Ishikawa (cell line): ENCODE measurements around the gene NDUFAF8.

ENCODE experiments used
- CEBPB ChIP-seq: IDR thresholded peaks from 2 replicates; pipeline ENCODE4 v1.6.1; 2012
- CREB1 ChIP-seq: IDR thresholded peaks from 2 replicates; pipeline ENCODE4 v1.6.1; 2012; ENCODE audit warnings: low read depth
- EGR1 ChIP-seq: IDR thresholded peaks from 2 replicates; pipeline ENCODE4 v1.6.1; 2012
- EP300 ChIP-seq: IDR thresholded peaks from 2 replicates; pipeline ENCODE4 v1.6.1; 2012; ENCODE audit warnings: borderline replicate concordance
- FOXM1 ChIP-seq: IDR thresholded peaks from 2 replicates; pipeline ENCODE4 v1.6.1; 2012; ENCODE audit warnings: low read depth, borderline replicate concordance
- MAX ChIP-seq: IDR thresholded peaks from 2 replicates; pipeline ENCODE4 v1.6.1; 2012
- NFIC ChIP-seq: IDR thresholded peaks from 2 replicates; pipeline ENCODE4 v1.6.1; 2012
- RAD21 ChIP-seq: IDR thresholded peaks from 2 replicates; pipeline ENCODE4 v1.6.1; 2012; ENCODE audit warnings: low read depth
- REST ChIP-seq: IDR thresholded peaks from 2 replicates; pipeline ENCODE4 v1.6.1; 2012; ENCODE audit warnings: low read depth, mild to moderate bottlenecking
- TAF1 ChIP-seq: IDR thresholded peaks from 2 replicates; pipeline ENCODE4 v1.6.1; 2012; ENCODE audit warnings: low read depth, mild to moderate bottlenecking
- TCF12 ChIP-seq: IDR thresholded peaks from 2 replicates; pipeline ENCODE4 v1.6.1; 2012; ENCODE audit warnings: low read depth
- TEAD4 ChIP-seq: IDR thresholded peaks from 2 replicates; pipeline ENCODE4 v1.6.1; 2012
- USF1 ChIP-seq: IDR thresholded peaks from 2 replicates; pipeline ENCODE4 v1.6.1; 2012
- YY1 ChIP-seq: IDR thresholded peaks from 2 replicates; pipeline ENCODE4 v1.6.1; 2012; ENCODE audit warnings: low read depth
- ZBTB7A ChIP-seq: IDR thresholded peaks from 2 replicates; pipeline ENCODE4 v1.6.1; 2012; ENCODE audit warnings: low read depth

Gene NDUFAF8

GRCh38 chr17:81277421-81277820, 38.3 kb downstream of the NDUFAF8 start:
- no peak for TF ChIP-seq EGR1
- TF ChIP-seq REST: no peak
- TF ChIP-seq YY1: no peak
- TF ChIP-seq TCF12: no peak
- TF ChIP-seq ZBTB7A: no peak
- no peak for TF ChIP-seq EP300
- no peak for TF ChIP-seq RAD21
- TF ChIP-seq CEBPB: no peak
- no peak for TF ChIP-seq TAF1
- no peak for TF ChIP-seq TEAD4
- no peak for TF ChIP-seq CREB1
- TF ChIP-seq NFIC: no peak

DNA sequence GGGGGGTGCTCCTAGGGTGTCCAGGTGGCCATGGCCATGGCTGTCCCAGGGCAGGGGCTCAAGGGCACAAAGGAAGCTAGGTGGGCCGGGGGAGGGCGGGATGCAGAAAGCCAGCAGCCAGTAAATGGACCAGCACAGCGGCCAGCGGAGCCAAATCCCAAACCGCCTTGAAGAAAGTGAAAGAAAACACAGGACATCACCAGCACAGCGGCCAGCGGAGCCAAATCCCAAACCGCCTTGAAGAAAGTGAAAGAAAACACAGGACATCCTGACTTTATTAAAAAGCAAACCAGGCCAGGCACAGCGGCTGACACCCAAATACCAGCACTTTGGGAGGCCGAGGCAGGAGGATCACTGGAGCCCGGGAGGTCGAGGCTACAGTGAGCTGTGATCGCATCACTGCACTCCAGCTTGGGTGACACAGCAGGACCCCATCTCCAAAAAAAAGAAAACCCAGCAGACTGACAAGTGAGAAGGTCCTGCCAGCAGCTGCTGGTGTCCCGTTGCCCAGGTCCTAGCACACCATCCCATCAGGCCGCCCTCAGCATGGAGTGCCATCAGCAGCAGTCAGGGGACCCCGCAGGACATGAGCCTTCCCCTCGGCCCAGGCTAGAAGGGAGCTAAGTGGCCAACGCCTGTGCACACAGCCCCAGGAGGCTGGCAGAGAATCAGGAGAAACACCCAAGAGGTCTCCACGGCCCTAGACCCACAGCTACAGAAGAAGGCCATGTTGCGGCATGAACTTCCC, 39.0 kb downstream of the NDUFAF8 start:
- TF ChIP-seq REST (no peak), CEBPB (no peak), USF1 (no peak), FOXM1 (no peak), CREB1 (no peak), YY1 (no peak), TEAD4 (no peak), RAD21 (no peak), TAF1 (no peak), TCF12 (no peak), EP300 (no peak), NFIC (no peak), EGR1 (no peak), MAX (no peak)

- TF ChIP-seq USF1: no peak
- TF ChIP-seq TAF1: no peak
- no peak for TF ChIP-seq YY1
- no peak for TF ChIP-seq CEBPB
- no peak for TF ChIP-seq MAX
- TF ChIP-seq CREB1: no peak
Measured at GRCh38 chr17:81278831-81279230, 39.7 kb downstream of the NDUFAF8 start.

DNA sequence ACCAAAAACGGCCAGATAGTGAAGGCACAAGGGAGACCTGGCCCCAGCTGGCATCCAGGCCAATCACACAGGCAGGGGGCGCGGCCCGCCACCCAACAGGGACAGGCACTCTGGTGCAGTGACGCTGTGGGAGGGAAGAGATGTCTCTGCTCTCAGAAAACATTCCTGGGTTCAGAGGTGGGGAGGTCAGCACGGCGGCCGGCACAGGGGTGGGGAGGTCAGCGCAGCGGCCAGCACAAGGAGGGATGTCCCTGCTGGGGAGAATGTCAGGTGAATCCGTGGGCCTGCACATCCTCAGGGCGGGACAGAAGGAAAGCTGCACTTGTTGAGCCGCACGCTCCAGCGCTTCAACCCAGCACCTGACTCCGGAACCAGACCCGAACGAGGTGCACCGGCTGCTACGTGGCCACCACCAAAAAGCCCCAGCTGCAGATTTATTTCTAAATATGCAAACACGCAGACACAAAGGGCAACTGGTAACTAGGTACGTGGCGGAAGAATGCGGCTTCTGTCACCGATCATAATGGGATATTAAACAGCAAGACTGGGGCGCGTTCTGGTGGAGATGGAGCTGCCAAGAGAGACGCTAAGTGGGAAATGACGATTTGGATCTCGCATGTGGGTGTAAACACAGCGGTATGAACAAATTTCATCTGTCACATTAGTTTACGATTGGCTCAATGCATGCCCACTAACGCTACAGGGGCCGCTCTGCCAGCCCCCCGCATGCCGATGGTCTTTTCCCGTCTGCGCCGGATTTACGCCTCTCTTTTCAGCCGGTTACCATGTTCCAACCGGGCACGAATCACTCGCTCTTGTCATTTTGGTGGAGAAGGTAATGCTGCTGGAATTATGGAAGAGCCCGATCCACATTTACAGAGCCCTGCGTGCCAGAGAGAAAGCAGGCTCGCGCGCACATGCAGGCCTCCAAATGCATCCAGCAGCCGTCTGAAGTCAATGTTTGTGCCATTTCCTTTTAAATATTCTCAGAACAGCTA, 40.5 kb downstream of the NDUFAF8 start:
- no peak for TF ChIP-seq ZBTB7A

DNA sequence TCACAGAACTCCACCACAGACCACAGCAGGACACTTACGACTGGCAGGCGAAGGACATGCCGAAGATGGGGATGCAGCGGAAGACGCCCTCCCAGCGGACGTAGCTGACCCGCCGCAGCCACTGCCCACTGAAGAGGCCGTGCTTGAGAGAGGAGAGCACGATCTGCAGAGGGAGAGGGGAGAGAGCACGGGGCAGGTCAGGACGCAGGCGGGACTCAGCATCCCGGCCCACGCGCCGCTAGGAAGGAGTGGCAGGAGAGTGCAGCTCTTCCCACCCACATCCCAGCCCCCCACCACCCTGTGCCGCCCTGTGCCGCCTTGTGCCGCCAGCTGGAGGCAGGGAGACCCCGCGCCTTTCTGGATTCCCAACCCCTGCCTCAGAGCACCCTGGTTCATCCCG, 41.5 kb downstream of the NDUFAF8 start:
- no peak for TF ChIP-seq ZBTB7A
- no peak for TF ChIP-seq FOXM1
- no peak for TF ChIP-seq EGR1
- no peak for TF ChIP-seq CEBPB
- no peak for TF ChIP-seq TAF1
- TF ChIP-seq CREB1: no peak
- TF ChIP-seq USF1: no peak
- no peak for TF ChIP-seq MAX
- TF ChIP-seq REST: no peak
- no peak for TF ChIP-seq RAD21
- no peak for TF ChIP-seq TEAD4
- no peak for TF ChIP-seq TCF12
- TF ChIP-seq YY1: no peak
- no peak for TF ChIP-seq NFIC
- TF ChIP-seq EP300: no peak
